SK-N-SH (cell line): Measurements from ENCODE around the gene KMT5B. TPM values are rescaled to one million over a fixed set of nuclear protein-coding genes. Genes with fewer than 3 reads are reported as not detected.

Experiments used
- CTCF ChIA-PET: fragments of 300-600, 350-600 bp; formaldehyde crosslinking; extraction: SDS; loops from one replicate; lab custom pipeline; 2021; lab: Yijun Ruan, JAX
- POLR2A ChIA-PET: fragments of 350-600 bp; sonication (Branson Sonifier 250); formaldehyde crosslinking; extraction: SDS; loops from one replicate; lab custom pipeline; 2020; ENCODE audit warnings: antibody characterized with exemption, inconsistent platforms; lab: Yijun Ruan, JAX
- DNase-seq: peaks from one replicate; pipeline ENCODE4 v3.0.0; 2012
- H2AFZ ChIP-seq: fragments of 200-600 bp; sonication (generic); 2 replicates; pipeline ENCODE4 v1.8.1; 2016; ENCODE audit warnings: antibody characterized with exemption, mild to moderate bottlenecking, low read depth
- H3F3A ChIP-seq: fragments of 200-600 bp; sonication (generic); replicated peaks from 2 replicates; pipeline ENCODE3; 2016; ENCODE audit warnings: antibody characterized with exemption, mild to moderate bottlenecking; ENCODE audit not compliant: insufficient read depth
- H3K27ac ChIP-seq, 2 experiments: fragments of 200-500 bp in 1 of 2; fragments of 200-600 bp in 1 of 2; sonication (Bioruptor generic) in 1 of 2; sonication (generic), shearing (Covaris generic) in 1 of 2; 2 replicates each; pipeline versions ENCODE4 v1.5.1 to v1.6.1; 2014 to 2016; ENCODE audit warnings: low read depth in 2 of 2, inconsistent platforms in 1 of 2, low read length in 1 of 2, mild to moderate bottlenecking in 1 of 2, mixed read lengths in 1 of 2
- H3K27me3 ChIP-seq: fragments of 200-600 bp; sonication (generic), shearing (Covaris generic); 2 replicates; pipeline ENCODE4 v1.6.1; 2016; ENCODE audit warnings: mixed run types; ENCODE audit not compliant: insufficient read depth
- H3K36me3 ChIP-seq, 2 experiments: fragments of 200-500 bp in 1 of 2; fragments of 200-600 bp in 1 of 2; sonication (Bioruptor generic) in 1 of 2; sonication (generic) in 1 of 2; replicated peaks in 1 of 2; 2 replicates each; pipeline versions ENCODE3 to v1.5.1; 2014 to 2016; ENCODE audit warnings: low read length in 1 of 2, mild to moderate bottlenecking in 1 of 2; ENCODE audit not compliant: insufficient read depth in 2 of 2, control insufficient read depth in 1 of 2
- H3K4me1 ChIP-seq, 2 experiments: fragments of 200-500 bp in 1 of 2; fragments of 200-600 bp in 1 of 2; sonication (Bioruptor generic) in 1 of 2; sonication (generic), shearing (Covaris generic) in 1 of 2; 2 replicates each; pipeline versions ENCODE4 v1.5.1 to v1.6.1; 2014 to 2016; ENCODE audit warnings: low read depth in 1 of 2, low read length in 1 of 2, mixed run types in 1 of 2; ENCODE audit not compliant: insufficient read depth in 2 of 2, control insufficient read depth in 1 of 2
- H3K4me2 ChIP-seq: fragments of 200-600 bp; sonication (generic), shearing (Covaris generic); 2 replicates; pipeline ENCODE4 v1.6.1; 2017; ENCODE audit warnings: mixed run types
- H3K4me3 ChIP-seq, 2 experiments: fragments of 200-500 bp in 1 of 2; fragments of 200-600 bp in 1 of 2; sonication (Bioruptor generic) in 1 of 2; sonication (generic), shearing (Covaris generic) in 1 of 2; 2 replicates each; pipeline versions ENCODE4 v1.5.1 to v1.8.1; 2014 to 2016; ENCODE audit warnings: low read depth in 2 of 2, inconsistent platforms in 1 of 2, low read length in 1 of 2, mild to moderate bottlenecking in 1 of 2, mixed read lengths in 1 of 2, moderate library complexity in 1 of 2
- H3K79me2 ChIP-seq: fragments of 200-600 bp; sonication (generic); 2 replicates; pipeline ENCODE4 v1.8.1; 2017; ENCODE audit warnings: mild to moderate bottlenecking; ENCODE audit not compliant: insufficient read depth
- H3K9ac ChIP-seq: fragments of 200-600 bp; sonication (generic); 2 replicates; pipeline ENCODE4 v1.6.1; 2017; ENCODE audit warnings: mixed run types
- H3K9me2 ChIP-seq: fragments of 200-600 bp; sonication (generic); 2 replicates; pipeline ENCODE4 v1.6.1; 2017; ENCODE audit warnings: mixed run types
- H3K9me3 ChIP-seq: fragments of 200-600 bp; sonication (generic); 2 replicates; pipeline ENCODE4 v1.6.1; 2017; ENCODE audit warnings: mixed run types, mild to moderate bottlenecking, moderate library complexity
- H4K20me1 ChIP-seq: fragments of 200-600 bp; sonication (generic); 2 replicates; pipeline ENCODE4 v1.6.1; 2017; ENCODE audit warnings: mild to moderate bottlenecking, mixed run types; ENCODE audit not compliant: insufficient read depth
- CHD2 ChIP-seq: fragments of 150-350 bp; IDR thresholded peaks from 2 replicates; pipeline ENCODE4 v1.6.1; 2018; ENCODE audit warnings: low read length; ENCODE audit not compliant: partially characterized antibody
- CTCF ChIP-seq: fragments of 200-600 bp; sonication (generic); IDR thresholded peaks from 2 replicates; pipeline ENCODE4 v1.6.1; 2017; ENCODE audit warnings: antibody characterized with exemption, mild to moderate bottlenecking, moderate library complexity
- ELF1 ChIP-seq: IDR thresholded peaks from 2 replicates; pipeline ENCODE4 v1.4.0; 2012
- GABPA ChIP-seq: IDR thresholded peaks from 2 replicates; pipeline ENCODE4 v1.4.0; 2012; ENCODE audit warnings: low read depth, mild to moderate bottlenecking
- IRF3 ChIP-seq: fragments of 150-350 bp; IDR thresholded peaks from 2 replicates; pipeline ENCODE4 v1.6.1; 2016; ENCODE audit warnings: mild to moderate bottlenecking, low read depth, low read length
- JUND ChIP-seq: IDR thresholded peaks from 2 replicates; pipeline ENCODE4 v1.4.0; 2012
- MAX ChIP-seq: IDR thresholded peaks from 2 replicates; pipeline ENCODE4 v1.4.0; 2012; ENCODE audit warnings: low read depth
- MEF2A ChIP-seq: IDR thresholded peaks from 2 replicates; pipeline ENCODE4 v1.4.0; 2012; ENCODE audit warnings: low read depth, borderline replicate concordance
- MXI1 ChIP-seq: IDR thresholded peaks from 2 replicates; pipeline ENCODE4 v1.6.1; 2012; ENCODE audit warnings: mild to moderate bottlenecking, low read depth, low read length, improper control_type of control experiment
- NFIC ChIP-seq: IDR thresholded peaks from 2 replicates; pipeline ENCODE4 v1.4.0; 2012; ENCODE audit warnings: borderline replicate concordance
- RAD21 ChIP-seq: IDR thresholded peaks from 2 replicates; pipeline ENCODE4 v1.6.1; 2012; ENCODE audit warnings: mild to moderate bottlenecking, low read length
- REST ChIP-seq: IDR thresholded peaks from 2 replicates; pipeline ENCODE4 v1.6.1; 2012; ENCODE audit warnings: mild to moderate bottlenecking, low read depth, low read length, moderate library complexity
- RFX5 ChIP-seq: IDR thresholded peaks from 2 replicates; pipeline ENCODE4 v1.6.1; 2012; ENCODE audit warnings: mild to moderate bottlenecking, improper control_type of control experiment, low read length
- SIN3A ChIP-seq: IDR thresholded peaks from 2 replicates; pipeline ENCODE4 v1.6.1; 2012; ENCODE audit warnings: low read depth, mild to moderate bottlenecking, low read length, moderate library complexity, borderline replicate concordance
- TAF1 ChIP-seq: IDR thresholded peaks from 2 replicates; pipeline ENCODE4 v1.6.1; 2012; ENCODE audit warnings: low read depth, mild to moderate bottlenecking, low read length, moderate library complexity, borderline replicate concordance
- TCF12 ChIP-seq: IDR thresholded peaks from 2 replicates; pipeline ENCODE4 v1.4.0; 2012
- TEAD4 ChIP-seq: IDR thresholded peaks from 2 replicates; pipeline ENCODE4 v1.4.0; 2012; ENCODE audit warnings: mild to moderate bottlenecking, borderline replicate concordance; ENCODE audit not compliant: insufficient read depth
- USF1 ChIP-seq: IDR thresholded peaks from 2 replicates; pipeline ENCODE4 v1.4.0; 2012; ENCODE audit warnings: low read depth, borderline replicate concordance
- USF2 ChIP-seq: fragments of 150-350 bp; IDR thresholded peaks from 2 replicates; pipeline ENCODE4 v1.6.1; 2017; ENCODE audit warnings: antibody characterized with exemption, low read length, low read depth, borderline replicate concordance
- WGBS: methylation state at CpG from one replicate; pipeline ENCODE4 v1.1.6; 2017; ENCODE audit warnings: low lambda C conversion rate; 5-methylcytosine and 5-hydroxymethylcytosine counted together
- polyA plus RNA-seq, 3 experiments: library from polyadenylated mRNA; depleted of rRNA; stranded (reverse); fragments of >200 nt; gene quantifications; 2 replicates each; pipeline ENCODE4 v1.2.3, GENCODE V29; 2012

KMT5B gene
- polyA plus RNA-seq, 1 of the 3 experiments (the other 2 are of a cell fraction): 10.4 TPM

GRCh38 chr11:68211546-68211945 is 1.6 kb downstream of the KMT5B start:
- ChIA-PET CTCF (interaction anchor here (0.7 to 2.4 kb wide), 5 partner anchors 14 to 203 kb away, joined by 3 to 8 read pairs (median 4); no protein-coding TSS in a partner anchor), POLR2A (no interaction called here)
- no peak for DNase-seq
- no peaks in the 10 kb centered on the region for H3K9me3 ChIP-seq
- no peak for TF ChIP-seq GABPA
- TF ChIP-seq NFIC: no peak
- TF ChIP-seq TAF1: no peak
- TF ChIP-seq MXI1: no peak
- TF ChIP-seq TEAD4: no peak
- TF ChIP-seq CTCF: no peak
- no peak for TF ChIP-seq USF2
- no peak for TF ChIP-seq USF1
- TF ChIP-seq RFX5: no peak
- TF ChIP-seq ELF1: no peak
- no peak for TF ChIP-seq JUND
- no peak for TF ChIP-seq RAD21
- TF ChIP-seq MAX: no peak
- no peak for TF ChIP-seq REST
- TF ChIP-seq CHD2: no peak
- TF ChIP-seq IRF3: no peak
- TF ChIP-seq MEF2A: no peak
- no peak for TF ChIP-seq SIN3A
- TF ChIP-seq TCF12: no peak
- H3K27me3 ChIP-seq: no peaks in the 10 kb centered on the region
- H4K20me1 ChIP-seq: peaks cover 60% of the 10 kb centered on the region
- peak overlapping the region; percentile 73; the same call in 1 of the 2 replicates for H3K9ac ChIP-seq
- no peak overlapping the region for H2AFZ ChIP-seq
- H3F3A ChIP-seq: peaks cover 9% of the 10 kb centered on the region
- 60% methylated on average over 14 of the region's 14 CpGs for WGBS
- peaks cover 11 to 27% of the 10 kb centered on the region in 2 experiments; a peak in 3 of 4 replicates for H3K4me1 ChIP-seq
- H3K4me2 ChIP-seq: peak overlapping the region; percentile 89
- no peaks in the 10 kb centered on the region for H3K9me2 ChIP-seq
- peaks cover 61% of the 10 kb centered on the region for H3K79me2 ChIP-seq
- H3K27ac ChIP-seq: no peak overlapping the region
- peak overlapping the region; percentile 96 to 99 for H3K4me3 ChIP-seq
- no peaks in the 10 kb centered on the region for H3K36me3 ChIP-seq
